IPS-15b (cell line): ENCODE measurements around the gene TFF1.

Experiments
- H3K27me3 ChIP-seq: one replicate; pipeline ENCODE4 v1.6.1; 2013; ENCODE audit warnings: low read length; ENCODE audit not compliant: control insufficient read depth, insufficient read depth
- H3K36me3 ChIP-seq: one replicate; pipeline ENCODE4 v1.6.1; 2013; ENCODE audit warnings: low read length; ENCODE audit not compliant: control insufficient read depth, insufficient read depth
- H3K4me1 ChIP-seq: one replicate; pipeline ENCODE4 v1.6.1; 2013; ENCODE audit warnings: mild to moderate bottlenecking, low read length; ENCODE audit not compliant: control insufficient read depth, insufficient read depth
- H3K4me3 ChIP-seq: one replicate; pipeline ENCODE4 v1.5.1; 2013; ENCODE audit warnings: low read depth, low read length
- H3K9ac ChIP-seq: one replicate; pipeline ENCODE4 v1.6.1; 2013; ENCODE audit warnings: low read depth, mild to moderate bottlenecking, low read length
- H3K9me3 ChIP-seq: one replicate; pipeline ENCODE4 v1.6.1; 2013; ENCODE audit warnings: mild to moderate bottlenecking, low read length; ENCODE audit not compliant: control insufficient read depth, insufficient read depth

The TFF1 gene

GRCh38 chr21:42387164-42387563, 20.8 kb upstream of the TFF1 start:
- no peaks in the 10 kb centered on the region for H3K27me3 ChIP-seq
- no peaks in the 10 kb centered on the region for H3K9me3 ChIP-seq
- no peak overlapping the region for H3K9ac ChIP-seq
- H3K4me3 ChIP-seq, result no peak overlapping the region
- H3K36me3 ChIP-seq, result no peaks in the 10 kb centered on the region
- peaks cover 10% of the 10 kb centered on the region for H3K4me1 ChIP-seq

DNA sequence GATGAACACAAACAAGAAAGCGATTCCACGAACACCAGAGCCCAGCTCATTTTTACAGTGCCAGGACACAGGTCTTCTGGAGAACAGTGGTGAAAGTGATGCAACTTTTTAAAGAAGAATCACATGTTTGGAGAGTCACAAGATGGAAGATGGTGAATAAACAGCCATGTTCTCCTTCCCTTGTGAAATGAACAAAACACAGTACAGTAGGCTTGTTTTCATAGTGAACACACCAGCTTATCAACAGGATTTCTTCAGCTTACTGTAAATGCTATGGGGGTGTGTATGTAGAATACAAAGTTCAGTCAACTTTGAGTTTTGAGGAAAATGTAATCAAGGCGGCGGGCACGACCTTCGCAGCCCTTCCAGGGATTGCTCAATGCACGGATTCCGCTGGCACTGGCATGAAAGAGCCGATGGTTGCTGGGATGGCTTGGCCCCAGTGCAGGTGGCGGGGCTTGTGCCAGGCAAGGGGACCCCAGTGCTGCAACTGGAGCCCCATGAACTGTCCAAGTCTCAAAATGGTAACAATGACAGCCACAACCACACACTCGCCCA, 19.8 kb upstream of the TFF1 start:
- no peaks in the 10 kb centered on the region for H3K27me3 ChIP-seq
- no peaks in the 10 kb centered on the region for H3K9me3 ChIP-seq
- no peak overlapping the region for H3K4me3 ChIP-seq
- H3K9ac ChIP-seq, result no peak overlapping the region
- H3K36me3 ChIP-seq, result no peaks in the 10 kb centered on the region
- peaks cover 10% of the 10 kb centered on the region for H3K4me1 ChIP-seq

- H3K4me3 ChIP-seq, result no peak overlapping the region
- peaks cover 10% of the 10 kb centered on the region for H3K4me1 ChIP-seq
- H3K9ac ChIP-seq, result no peak overlapping the region
- H3K36me3 ChIP-seq, result no peaks in the 10 kb centered on the region
- H3K27me3 ChIP-seq, result no peaks in the 10 kb centered on the region
- no peaks in the 10 kb centered on the region for H3K9me3 ChIP-seq
Measured at GRCh38 chr21:42385619-42386018, 19.3 kb upstream of the TFF1 start.

GRCh38 chr21:42384989-42385388, 18.7 kb upstream of the TFF1 start:
- Histone ChIP-seq H3K9ac (no peak overlapping the region), H3K27me3 (no peaks in the 10 kb centered on the region), H3K36me3 (no peaks in the 10 kb centered on the region), H3K4me3 (no peak overlapping the region), H3K9me3 (no peaks in the 10 kb centered on the region), H3K4me1 (peaks cover 9% of the 10 kb centered on the region)

GRCh38 chr21:42384156-42384945, 18.0 kb upstream of the TFF1 start:
- Histone ChIP-seq H3K9ac (no peak overlapping the region), H3K27me3 (no peaks in the 10 kb centered on the region), H3K4me3 (no peak overlapping the region), H3K9me3 (no peaks in the 10 kb centered on the region), H3K4me1 (peaks cover 5% of the 10 kb centered on the region), H3K36me3 (no peaks in the 10 kb centered on the region)

- no peak overlapping the region for H3K4me3 ChIP-seq
- H3K36me3 ChIP-seq, result no peaks in the 10 kb centered on the region
- no peaks in the 10 kb centered on the region for H3K27me3 ChIP-seq
- no peak overlapping the region for H3K9ac ChIP-seq
- no peaks in the 10 kb centered on the region for H3K9me3 ChIP-seq
- no peaks in the 10 kb centered on the region for H3K4me1 ChIP-seq
Measured at GRCh38 chr21:42383331-42383730, 17.0 kb upstream of the TFF1 start.

- Histone ChIP-seq H3K4me3 (no peak overlapping the region), H3K27me3 (no peaks in the 10 kb centered on the region), H3K4me1 (no peaks in the 10 kb centered on the region), H3K36me3 (no peaks in the 10 kb centered on the region), H3K9ac (no peak overlapping the region), H3K9me3 (no peaks in the 10 kb centered on the region)
Measured at GRCh38 chr21:42382915-42383314, 16.6 kb upstream of the TFF1 start.

DNA sequence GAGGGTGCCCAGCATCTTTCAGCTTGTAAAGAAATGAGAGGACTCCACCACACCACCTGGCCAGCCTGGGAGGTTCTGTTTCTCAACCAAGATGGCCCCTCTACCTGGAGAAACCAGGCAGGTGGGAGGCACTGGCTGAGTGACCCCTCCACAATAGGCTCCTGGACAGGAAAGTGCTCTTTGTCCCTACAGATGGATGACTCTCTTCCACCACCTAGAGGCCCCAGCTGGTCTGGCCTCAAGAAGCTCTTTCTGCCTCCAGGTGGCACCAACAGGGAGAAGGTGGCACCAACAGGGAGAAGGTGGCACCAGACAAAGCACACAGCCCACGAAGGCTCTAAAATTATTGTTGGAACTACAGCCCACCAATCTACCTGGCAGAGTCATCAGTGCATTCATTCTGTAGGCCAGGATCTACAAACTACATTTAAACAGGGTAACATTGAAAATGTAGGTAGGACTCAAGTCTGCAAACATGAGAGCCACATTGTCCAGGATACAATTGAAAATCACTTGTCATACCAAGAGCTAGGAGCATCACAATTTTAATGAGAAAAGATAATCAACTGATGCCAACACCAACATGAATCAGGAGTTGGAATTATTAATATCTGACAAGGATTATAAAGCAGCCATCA, 15.1 kb upstream of the TFF1 start:
- Histone ChIP-seq H3K9me3 (no peaks in the 10 kb centered on the region), H3K27me3 (no peaks in the 10 kb centered on the region), H3K36me3 (no peaks in the 10 kb centered on the region), H3K4me3 (no peak overlapping the region), H3K9ac (no peak overlapping the region), H3K4me1 (no peaks in the 10 kb centered on the region)

DNA sequence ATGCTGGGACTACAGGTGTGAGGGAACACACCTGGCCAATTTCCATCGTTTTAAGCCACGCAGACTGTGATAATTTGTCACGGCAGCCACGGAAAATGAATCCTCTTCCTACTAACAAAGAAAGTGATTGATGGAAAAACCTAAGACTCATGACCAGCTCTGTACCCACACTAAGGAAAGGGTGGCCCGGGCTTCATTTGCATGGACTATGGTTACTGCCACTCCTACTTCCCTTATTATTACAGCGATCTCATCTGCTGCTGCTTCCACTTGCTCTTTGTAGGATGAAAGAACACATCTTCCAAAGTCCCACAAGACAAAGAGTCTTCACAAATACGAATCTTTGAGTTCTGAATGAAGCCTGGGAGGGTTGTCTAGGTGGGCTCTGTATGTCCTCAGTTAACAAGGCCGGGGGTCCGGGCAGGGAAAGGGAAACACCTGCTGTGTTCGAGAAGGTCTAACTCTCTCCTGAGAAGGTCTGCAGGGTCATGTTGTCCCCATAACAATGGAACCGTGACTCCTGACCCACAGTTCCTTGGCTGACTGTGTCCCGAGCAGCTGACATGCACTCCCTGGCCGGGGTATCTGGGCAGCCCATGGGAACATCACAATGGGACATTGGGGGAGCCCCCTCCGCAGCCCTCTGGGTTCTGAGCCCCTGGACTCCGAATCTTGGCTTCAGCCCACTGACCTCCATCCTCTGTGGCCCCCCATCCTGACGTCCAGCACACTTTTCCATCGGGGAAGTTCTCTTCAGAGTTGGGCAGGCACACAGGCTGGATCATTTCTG, 13.3 kb upstream of the TFF1 start:
- no peak overlapping the region for H3K4me3 ChIP-seq
- no peaks in the 10 kb centered on the region for H3K36me3 ChIP-seq
- H3K9ac ChIP-seq, result no peak overlapping the region
- no peaks in the 10 kb centered on the region for H3K27me3 ChIP-seq
- H3K4me1 ChIP-seq, result peaks cover 2% of the 10 kb centered on the region
- no peaks in the 10 kb centered on the region for H3K9me3 ChIP-seq

DNA sequence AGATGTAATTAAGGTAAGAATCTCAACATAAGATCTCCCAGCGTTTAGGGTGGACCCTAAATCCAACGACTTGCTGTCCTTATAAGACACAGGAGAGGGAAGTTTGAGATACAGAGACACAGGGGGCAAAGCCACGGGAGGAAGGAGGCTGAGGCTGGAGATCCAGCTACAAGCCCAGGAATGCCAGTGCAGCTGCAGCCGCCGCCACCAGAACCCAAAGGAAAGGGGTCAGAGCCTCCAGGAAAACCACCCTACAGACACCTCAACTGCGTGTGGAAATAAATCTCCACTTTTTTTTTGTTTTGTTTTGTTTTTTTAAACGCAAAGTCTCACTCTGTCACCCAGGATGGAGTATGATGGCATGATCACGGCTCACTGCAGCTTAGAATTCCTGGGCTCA, 12.1 kb upstream of the TFF1 start:
- no peaks in the 10 kb centered on the region for H3K27me3 ChIP-seq

DNA sequence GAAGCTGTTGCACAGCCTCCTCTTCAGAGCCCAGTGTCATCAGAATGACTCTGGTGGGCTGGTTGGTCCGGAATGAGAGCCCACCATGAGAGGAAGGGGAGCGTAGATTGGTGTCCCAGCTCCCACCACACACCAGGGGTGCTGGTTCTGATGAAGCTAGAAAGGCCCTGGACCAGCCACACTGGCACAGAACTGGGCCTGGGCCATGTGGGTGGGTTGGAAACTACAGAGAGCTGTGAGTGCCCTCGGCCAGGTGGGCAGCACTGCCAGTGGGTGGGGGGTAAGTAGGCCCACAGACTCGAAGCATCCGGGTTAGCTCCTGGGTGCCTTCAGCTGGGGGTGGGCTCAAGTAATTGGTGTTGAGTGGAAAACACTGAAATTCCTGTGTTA, 11.6 kb upstream of the TFF1 start:
- Histone ChIP-seq H3K4me3 (no peak overlapping the region), H3K9me3 (no peaks in the 10 kb centered on the region), H3K36me3 (no peaks in the 10 kb centered on the region), H3K4me1 (peaks cover 2% of the 10 kb centered on the region), H3K9ac (no peak overlapping the region), H3K27me3 (no peaks in the 10 kb centered on the region)

More for the DNA sequence above, 12.1 kb upstream of the TFF1 start:
- Histone ChIP-seq H3K4me1 (peaks cover 2% of the 10 kb centered on the region), H3K9ac (no peak overlapping the region), H3K4me3 (no peak overlapping the region), H3K9me3 (no peaks in the 10 kb centered on the region), H3K36me3 (no peaks in the 10 kb centered on the region)
